ENCODE data around the gene STK10. TPM values are rescaled to one million over a fixed set of nuclear protein-coding genes. Genes with fewer than 3 reads are reported as not detected.
A peak's percentile ranks its signal among the peaks of the same experiment; 100 is the strongest.

Gene STK10
- total and polyA plus RNA-seq, 2 donors (not counting 1 experiment from before 2014, with no cell fraction given) = 97.9 to 253 TPM

- no peak overlapping the region for H3K27ac Mint-ChIP-seq
These were observed 172.7 kb downstream of the STK10 start for GRCh38 chr5:172015346-172015745.

GRCh38 chr5:172010278-172010677 is 177.7 kb downstream of the STK10 start:
- Histone ChIP-seq H3K9ac (ENCODE audit: low read length) (no peak overlapping the region), H3K27ac (ENCODE audit: low read length in 2 of 2) (peak overlapping the region in 1 of 2 donors; percentile 21), H3K36me3 (replicated peaks in 1 of 2; ENCODE audit: control extremely low read depth in 1 of 2, control insufficient read depth in 1 of 2, extremely low read depth in 1 of 2, insufficient read depth in 2 of 2, low read length in 1 of 2) (no peaks in the 10 kb centered on the region), H2AFZ (ENCODE audit: insufficient read depth, low read depth, low read length, poor library complexity, severe bottlenecking) (no peak overlapping the region), H3K9me3 (ENCODE audit: control extremely low read depth in 1 of 3, control insufficient read depth in 2 of 3, insufficient read depth in 1 of 3, low read length in 2 of 3) (no peaks in the 10 kb centered on the region), H3K4me2 (replicated peaks; ENCODE audit: low read depth, low read length, poor library complexity, severe bottlenecking) (no peak overlapping the region), H3K4me1 (ENCODE audit: control insufficient read depth in 2 of 2, insufficient read depth in 2 of 2, low read length in 2 of 2) (peaks cover 7 to 13% of the 10 kb centered on the region in 2 donors), H3K27me3 (replicated peaks in 1 of 4; ENCODE audit: control extremely low read depth in 1 of 4, control insufficient read depth in 3 of 4, insufficient read depth in 4 of 4, low read length in 3 of 4) (no peaks in the 10 kb centered on the region), H3K79me2 (ENCODE audit: control insufficient read depth, insufficient read depth, low read length) (peaks cover 27% of the 10 kb centered on the region), H4K20me1 (ENCODE audit: control insufficient read depth, insufficient read depth, low read length, poor library complexity, severe bottlenecking) (no peaks in the 10 kb centered on the region), H3K4me3 (ENCODE audit: control extremely low read depth in 1 of 5, extremely low read depth in 1 of 5, insufficient read depth in 1 of 5, low read depth in 2 of 5, low read length in 4 of 5) (no peak overlapping the region)
- 100% methylated on average over 1 of the region's 2 CpGs for WGBS (ENCODE audit: insufficient coverage)
- no peak for DNase-seq
- no peaks in the 10 kb centered on the region for H3K27me3 Mint-ChIP-seq
- POLR2A ChIA-PET = no interaction called here
- no peak overlapping the region for H3K4me3 Mint-ChIP-seq
- CTCF ChIA-PET = interaction anchor here (0.8 to 11.5 kb wide), 2 partner anchors 15 to 101 kb away, joined by 3 to 130 read pairs; no protein-coding TSS in a partner anchor
- ATAC-seq (ENCODE audit: low read depth) = no peak
- H3K9me3 Mint-ChIP-seq (ENCODE audit: insufficient read depth) = no peaks in the 10 kb centered on the region
- TF ChIP-seq CTCF (IDR thresholded peaks at IDR 0.05) = no peak
- no peak for TF ChIP-seq EZH2 (IDR thresholded peaks at IDR 0.05; ENCODE audit: borderline replicate concordance, insufficient read depth, low read depth, low read length, poor library complexity, severe bottlenecking)
- intact Hi-C loops (cut with micrococcal nuclease) = no loop called here
- no peak overlapping the region for H3K27ac Mint-ChIP-seq
- H3K4me1 Mint-ChIP-seq = peaks cover 18% of the 10 kb centered on the region

More at GRCh38 chr5:172015346-172015745, 172.7 kb downstream of the STK10 start:
- no peak overlapping the region for H2AFZ ChIP-seq (ENCODE audit: insufficient read depth, low read depth, low read length, poor library complexity, severe bottlenecking)
- ATAC-seq (ENCODE audit: low read depth) (no peak), DNase-seq (no peak)
- no peaks in the 10 kb centered on the region for H3K9me3 ChIP-seq (ENCODE audit: control extremely low read depth in 1 of 3, control insufficient read depth in 2 of 3, insufficient read depth in 1 of 3, low read length in 2 of 3)
- Mint-ChIP-seq H3K9me3 (ENCODE audit: insufficient read depth) (no peaks in the 10 kb centered on the region), H3K4me1 (no peaks in the 10 kb centered on the region), H3K27me3 (no peaks in the 10 kb centered on the region), H3K4me3 (no peak overlapping the region)
- ChIA-PET CTCF (no interaction called here), POLR2A (no interaction called here)
- no peaks in the 10 kb centered on the region for H3K36me3 ChIP-seq (replicated peaks in 1 of 2; ENCODE audit: control extremely low read depth in 1 of 2, control insufficient read depth in 1 of 2, extremely low read depth in 1 of 2, insufficient read depth in 2 of 2, low read length in 1 of 2)
- intact Hi-C loops (cut with micrococcal nuclease) = no loop called here
- no peak overlapping the region for H3K27ac ChIP-seq (ENCODE audit: low read length in 2 of 2)
- no peak for TF ChIP-seq EZH2 (IDR thresholded peaks at IDR 0.05; ENCODE audit: borderline replicate concordance, insufficient read depth, low read depth, low read length, poor library complexity, severe bottlenecking)
- TF ChIP-seq CTCF (IDR thresholded peaks at IDR 0.05) = no peak
- H3K9ac ChIP-seq (ENCODE audit: low read length) = no peak overlapping the region
- no peaks in the 10 kb centered on the region for H3K79me2 ChIP-seq (ENCODE audit: control insufficient read depth, insufficient read depth, low read length)
- no peaks in the 10 kb centered on the region for H4K20me1 ChIP-seq (ENCODE audit: control insufficient read depth, insufficient read depth, low read length, poor library complexity, severe bottlenecking)
- no peak overlapping the region for H3K4me3 ChIP-seq (ENCODE audit: control extremely low read depth in 1 of 5, extremely low read depth in 1 of 5, insufficient read depth in 1 of 5, low read depth in 2 of 5, low read length in 4 of 5)
- 89% methylated on average over 4 of the region's 4 CpGs for WGBS (ENCODE audit: insufficient coverage)
- no peak overlapping the region for H3K4me2 ChIP-seq (replicated peaks; ENCODE audit: low read depth, low read length, poor library complexity, severe bottlenecking)
- no peaks in the 10 kb centered on the region for H3K4me1 ChIP-seq (ENCODE audit: control insufficient read depth in 2 of 2, insufficient read depth in 2 of 2, low read length in 2 of 2)
- no peaks in the 10 kb centered on the region for H3K27me3 ChIP-seq (replicated peaks in 1 of 4; ENCODE audit: control extremely low read depth in 1 of 4, control insufficient read depth in 3 of 4, insufficient read depth in 4 of 4, low read length in 3 of 4)
